Ramos (cell line): Measurements from ENCODE around the gene PALM2AKAP2.

Experiments
- in situ Hi-C: fragments of 300-500 bp; cut with MboI; formaldehyde crosslinking; loops from one replicate; pipeline ENCODE4 v1.14.3; 2022; ENCODE audit warnings: low sequenced_read_pairs; ENCODE audit not compliant: unreplicated experiment

The PALM2AKAP2 gene

GRCh38 chr9:109771087-109771486 lies 8.9 kb upstream of the PALM2AKAP2 start:
- in situ Hi-C loops = no loop called here

- in situ Hi-C loops = no loop called here
These were observed 8.0 kb upstream of the PALM2AKAP2 start for GRCh38 chr9:109771796-109772531.

- in situ Hi-C loops = no loop called here
These were observed 4.5 kb upstream of the PALM2AKAP2 start for GRCh38 chr9:109775516-109775915.

- in situ Hi-C loops = no loop called here
These were observed 3.6 kb upstream of the PALM2AKAP2 start for GRCh38 chr9:109776391-109776790.

GRCh38 chr9:109780453-109781033 lies 545 bp downstream of the PALM2AKAP2 start:
- in situ Hi-C loops = no loop called here

- in situ Hi-C loops = no loop called here
These were observed 1.1 kb downstream of the PALM2AKAP2 start for GRCh38 chr9:109781086-109781485.

- in situ Hi-C loops = no loop called here
These were observed 1.7 kb downstream of the PALM2AKAP2 start for GRCh38 chr9:109781541-109782197.

- in situ Hi-C loops = no loop called here
These were observed 7.7 kb downstream of the PALM2AKAP2 start for GRCh38 chr9:109787735-109788134.

GRCh38 chr9:109789556-109789955 lies 9.6 kb downstream of the PALM2AKAP2 start:
- in situ Hi-C loops = no loop called here

GRCh38 chr9:109789971-109790370 lies 10.0 kb downstream of the PALM2AKAP2 start:
- in situ Hi-C loops = no loop called here

GRCh38 chr9:109791003-109791677 lies 11.1 kb downstream of the PALM2AKAP2 start:
- in situ Hi-C loops = no loop called here

- in situ Hi-C loops = no loop called here
These were observed 11.7 kb downstream of the PALM2AKAP2 start for GRCh38 chr9:109791747-109792146.

GRCh38 chr9:109792951-109793546 lies 13.1 kb downstream of the PALM2AKAP2 start:
- in situ Hi-C loops = no loop called here

GRCh38 chr9:109793921-109794320 lies 13.9 kb downstream of the PALM2AKAP2 start:
- in situ Hi-C loops = no loop called here

GRCh38 chr9:109794361-109795012 lies 14.5 kb downstream of the PALM2AKAP2 start:
- in situ Hi-C loops = no loop called here

GRCh38 chr9:109795613-109796012 lies 15.6 kb downstream of the PALM2AKAP2 start:
- in situ Hi-C loops = no loop called here

GRCh38 chr9:109796078-109796477 lies 16.1 kb downstream of the PALM2AKAP2 start:
- in situ Hi-C loops = no loop called here

GRCh38 chr9:109797006-109797405 lies 17.0 kb downstream of the PALM2AKAP2 start:
- in situ Hi-C loops = no loop called here

GRCh38 chr9:109797509-109797908 lies 17.5 kb downstream of the PALM2AKAP2 start:
- in situ Hi-C loops = no loop called here

GRCh38 chr9:109799141-109799540 lies 19.1 kb downstream of the PALM2AKAP2 start:
- in situ Hi-C loops = no loop called here
